Renal pelvis (tissue), 12 donors: Measurements from ENCODE around the gene RBMX. TPM values are rescaled to one million over a fixed set of nuclear protein-coding genes. Genes with fewer than 3 reads are reported as not detected.
A peak's percentile ranks its signal among the peaks of the same experiment; 100 is the strongest.
"Not testable (repeated sequence)": the region's sequence is repeated elsewhere in the genome, so short reads cannot be mapped to it uniquely, and the experiment has no call there.

Source experiments
- DNase-seq: peaks from one replicate; pipeline ENCODE4 v3.0.0-alpha.2; 2013
- long read RNA-seq, 16 experiments: transcript quantifications; one replicate each; lab custom pipeline, GENCODE V29; 2026
- polyA plus RNA-seq, 3 donors: library from polyadenylated mRNA; unstranded; fragments of 120-200 nt; gene quantifications; one replicate each; pipeline ENCODE4 v1.2.1, GENCODE V29; 2013; ENCODE audit not compliant: insufficient read length in 3 of 3

The RBMX gene
- 100 to 1,000 TPM; 401 to 438 (median 431) TPM for polyA plus RNA-seq
- long read RNA-seq, donor 1, transcript RBMX-207 (8 exons, 2,148 nt): minor isoform, 21 of 213 reads
- long read RNA-seq, donor 1, transcript RBMX-205 (3 exons, 2,041 nt): minor isoform, 5 of 213 reads
- long read RNA-seq, donor 1, transcript RBMX-201 (9 exons, 2,012 nt): major isoform, 83 of 213 reads
- long read RNA-seq, donor 1, transcript RBMX-210 (2 exons, 563 nt): minor isoform, 18 of 213 reads
- long read RNA-seq, donor 1, partial matches to known transcripts: 75 of 213 reads
- long read RNA-seq, donor 1, other reads (novel, unspliced or antisense): 11 of 213 reads
- long read RNA-seq, donor 2, transcript RBMX-201 (9 exons, 2,012 nt): major isoform, 156 of 355 reads
- long read RNA-seq, donor 2, transcript RBMX-210 (2 exons, 563 nt): minor isoform, 18 of 355 reads
- long read RNA-seq, donor 2, transcript RBMX-205 (3 exons, 2,041 nt): minor isoform, 7 of 355 reads
- long read RNA-seq, donor 2, transcript RBMX-207 (8 exons, 2,148 nt): minor isoform, 15 of 355 reads
- long read RNA-seq, donor 2, partial matches to known transcripts: 140 of 355 reads
- long read RNA-seq, donor 2, other reads (novel, unspliced or antisense): 18 of 355 reads
- long read RNA-seq, donor 3, transcript RBMX-201 (9 exons, 2,012 nt): major isoform, 74 of 221 reads
- long read RNA-seq, donor 3, transcript RBMX-210 (2 exons, 563 nt): minor isoform, 16 of 221 reads
- long read RNA-seq, donor 3, transcript RBMX-207 (8 exons, 2,148 nt): minor isoform, 18 of 221 reads
- long read RNA-seq, donor 3, partial matches to known transcripts: 111 of 221 reads
- long read RNA-seq, donor 3, other reads (novel, unspliced or antisense): 0 of 221 reads
- long read RNA-seq, donor 4, full-length matches to known transcripts: 143 of 240 reads
- long read RNA-seq, donor 4, partial matches to known transcripts: 86 of 240 reads
- long read RNA-seq, donor 4, other reads (novel, unspliced or antisense): 11 of 240 reads
- long read RNA-seq, donor 5, transcript RBMX-207 (8 exons, 2,148 nt): minor isoform, 5 of 112 reads
- long read RNA-seq, donor 5, transcript RBMX-210 (2 exons, 563 nt): minor isoform, 10 of 112 reads
- long read RNA-seq, donor 5, transcript RBMX-201 (9 exons, 2,012 nt): major isoform, 60 of 112 reads
- long read RNA-seq, donor 5, transcript RBMX-205 (3 exons, 2,041 nt): minor isoform, 5 of 112 reads
- long read RNA-seq, donor 5, partial matches to known transcripts: 27 of 112 reads
- long read RNA-seq, donor 5, other reads (novel, unspliced or antisense): 5 of 112 reads
- long read RNA-seq, donor 6, transcript RBMX-210 (2 exons, 563 nt): minor isoform, 22 of 355 reads
- long read RNA-seq, donor 6, transcript RBMX-207 (8 exons, 2,148 nt): minor isoform, 24 of 355 reads
- long read RNA-seq, donor 6, transcript RBMX-205 (3 exons, 2,041 nt): minor isoform, 8 of 355 reads
- long read RNA-seq, donor 6, transcript RBMX-201 (9 exons, 2,012 nt): major isoform, 95 of 355 reads
- long read RNA-seq, donor 6, partial matches to known transcripts: 197 of 355 reads
- long read RNA-seq, donor 6, other reads (novel, unspliced or antisense): 9 of 355 reads
- long read RNA-seq, donor 7, transcript RBMX-205 (3 exons, 2,041 nt): minor isoform, 11 of 187 reads
- long read RNA-seq, donor 7, transcript RBMX-201 (9 exons, 2,012 nt): major isoform, 76 of 187 reads
- long read RNA-seq, donor 7, transcript RBMX-207 (8 exons, 2,148 nt): minor isoform, 12 of 187 reads
- long read RNA-seq, donor 7, transcript RBMX-210 (2 exons, 563 nt): minor isoform, 20 of 187 reads
- long read RNA-seq, donor 7, partial matches to known transcripts: 62 of 187 reads
- long read RNA-seq, donor 7, other reads (novel, unspliced or antisense): 6 of 187 reads
- long read RNA-seq, donor 8, transcript RBMX-201 (9 exons, 2,012 nt): major isoform, 67 of 142 reads
- long read RNA-seq, donor 8, transcript RBMX-210 (2 exons, 563 nt): minor isoform, 9 of 142 reads
- long read RNA-seq, donor 8, partial matches to known transcripts: 61 of 142 reads
- long read RNA-seq, donor 8, other reads (novel, unspliced or antisense): 0 of 142 reads
- long read RNA-seq, donor 9, transcript RBMX-207 (8 exons, 2,148 nt): minor isoform, 21 of 317 reads
- long read RNA-seq, donor 9, transcript RBMX-205 (3 exons, 2,041 nt): minor isoform, 7 of 317 reads
- long read RNA-seq, donor 9, transcript RBMX-210 (2 exons, 563 nt): minor isoform, 23 of 317 reads
- long read RNA-seq, donor 9, transcript RBMX-201 (9 exons, 2,012 nt): major isoform, 141 of 317 reads
- long read RNA-seq, donor 9, partial matches to known transcripts: 106 of 317 reads
- long read RNA-seq, donor 9, other reads (novel, unspliced or antisense): 19 of 317 reads
- long read RNA-seq, donor 10, transcript RBMX-201 (9 exons, 2,012 nt): major isoform, 88 of 256 reads
- long read RNA-seq, donor 10, transcript RBMX-207 (8 exons, 2,148 nt): minor isoform, 18 of 256 reads
- long read RNA-seq, donor 10, transcript RBMX-210 (2 exons, 563 nt): minor isoform, 16 of 256 reads
- long read RNA-seq, donor 10, partial matches to known transcripts: 130 of 256 reads
- long read RNA-seq, donor 10, other reads (novel, unspliced or antisense): 0 of 256 reads
- long read RNA-seq, donor 11, transcript RBMX-210 (2 exons, 563 nt): minor isoform, 10 of 161 reads
- long read RNA-seq, donor 11, transcript RBMX-201 (9 exons, 2,012 nt): major isoform, 70 of 161 reads
- long read RNA-seq, donor 11, transcript RBMX-207 (8 exons, 2,148 nt): minor isoform, 9 of 161 reads
- long read RNA-seq, donor 11, partial matches to known transcripts: 64 of 161 reads
- long read RNA-seq, donor 11, other reads (novel, unspliced or antisense): 5 of 161 reads
- long read RNA-seq, donor 12, transcript RBMX-201 (9 exons, 2,012 nt): major isoform, 172 of 394 reads
- long read RNA-seq, donor 12, transcript RBMX-205 (3 exons, 2,041 nt): minor isoform, 5 of 394 reads
- long read RNA-seq, donor 12, transcript RBMX-210 (2 exons, 563 nt): minor isoform, 27 of 394 reads
- long read RNA-seq, donor 12, transcript RBMX-207 (8 exons, 2,148 nt): minor isoform, 37 of 394 reads
- long read RNA-seq, donor 12, partial matches to known transcripts: 146 of 394 reads
- long read RNA-seq, donor 12, other reads (novel, unspliced or antisense): 6 of 394 reads
- long read RNA-seq, donor 13, transcript RBMX-207 (8 exons, 2,148 nt): minor isoform, 10 of 127 reads
- long read RNA-seq, donor 13, transcript RBMX-210 (2 exons, 563 nt): minor isoform, 12 of 127 reads
- long read RNA-seq, donor 13, transcript RBMX-201 (9 exons, 2,012 nt): major isoform, 49 of 127 reads
- long read RNA-seq, donor 13, partial matches to known transcripts: 53 of 127 reads
- long read RNA-seq, donor 13, other reads (novel, unspliced or antisense): 0 of 127 reads
- long read RNA-seq, donor 14, transcript RBMX-201 (9 exons, 2,012 nt): major isoform, 103 of 369 reads
- long read RNA-seq, donor 14, transcript RBMX-205 (3 exons, 2,041 nt): minor isoform, 12 of 369 reads
- long read RNA-seq, donor 14, transcript RBMX-207 (8 exons, 2,148 nt): minor isoform, 19 of 369 reads
- long read RNA-seq, donor 14, transcript RBMX-210 (2 exons, 563 nt): minor isoform, 34 of 369 reads
- long read RNA-seq, donor 14, partial matches to known transcripts: 181 of 369 reads
- long read RNA-seq, donor 14, other reads (novel, unspliced or antisense): 19 of 369 reads
- long read RNA-seq, donor 15, transcript RBMX-201 (9 exons, 2,012 nt): major isoform, 157 of 374 reads
- long read RNA-seq, donor 15, transcript RBMX-210 (2 exons, 563 nt): minor isoform, 21 of 374 reads
- long read RNA-seq, donor 15, transcript RBMX-207 (8 exons, 2,148 nt): minor isoform, 19 of 374 reads
- long read RNA-seq, donor 15, partial matches to known transcripts: 160 of 374 reads
- long read RNA-seq, donor 15, other reads (novel, unspliced or antisense): 13 of 374 reads
- long read RNA-seq, donor 16, transcript RBMX-207 (8 exons, 2,148 nt): minor isoform, 12 of 244 reads
- long read RNA-seq, donor 16, transcript RBMX-210 (2 exons, 563 nt): minor isoform, 28 of 244 reads
- long read RNA-seq, donor 16, transcript RBMX-201 (9 exons, 2,012 nt): major isoform, 89 of 244 reads
- long read RNA-seq, donor 16, transcript RBMX-205 (3 exons, 2,041 nt): minor isoform, 6 of 244 reads
- long read RNA-seq, donor 16, partial matches to known transcripts: 108 of 244 reads
- long read RNA-seq, donor 16, other reads (novel, unspliced or antisense): 0 of 244 reads

- DNase-seq: peak; percentile 93
Observed at GRCh38 chrX:136880452-136881013, at the start of gene RBMX. TSS of gene RBMX (minus strand) at chrX:136880725. CDS start at chrX:136879427, 1,298 bp downstream.

- DNase-seq: not testable (repeated sequence)
Observed at GRCh38 chrX:136921438-136921837, 40.9 kb upstream of the RBMX start.

- no peak for DNase-seq
Observed at GRCh38 chrX:136920001-136920400, 39.5 kb upstream of the RBMX start.

- DNase-seq: no peak
Observed at GRCh38 chrX:136916827-136917226, 36.3 kb upstream of the RBMX start.

- not testable (repeated sequence) for DNase-seq
Observed at GRCh38 chrX:136911661-136912060, 31.1 kb upstream of the RBMX start.

- DNase-seq: no peak
Observed at GRCh38 chrX:136911253-136911652, 30.7 kb upstream of the RBMX start.

- no peak for DNase-seq
Observed at GRCh38 chrX:136910565-136911035, 30.1 kb upstream of the RBMX start.

- peak; percentile 91 for DNase-seq
Observed at GRCh38 chrX:136909706-136910564, 29.4 kb upstream of the RBMX start.

- DNase-seq: peak; percentile 68
Observed at GRCh38 chrX:136909119-136909705, 28.7 kb upstream of the RBMX start.

- no peak for DNase-seq
Observed at GRCh38 chrX:136907621-136908020, 27.1 kb upstream of the RBMX start.

- DNase-seq: no peak
Observed at GRCh38 chrX:136906921-136907510, 26.5 kb upstream of the RBMX start.

- not testable (repeated sequence) for DNase-seq
Observed at GRCh38 chrX:136904067-136904466, 23.5 kb upstream of the RBMX start.

- not testable (repeated sequence) for DNase-seq
Observed at GRCh38 chrX:136900071-136900470, 19.5 kb upstream of the RBMX start.
